Neural cell (in vitro differentiated cells): Measurements from ENCODE around the gene SUCLG2.

ENCODE experiments used
- POLR2AphosphoS5 ChIP-seq: IDR thresholded peaks from 2 replicates; pipeline ENCODE4 v1.6.1; 2012
- SMC3 ChIP-seq: fragments of 450-650 bp; conservative IDR thresholded peaks from 2 replicates; pipeline ENCODE4 v1.6.1; 2014; ENCODE audit warnings: antibody characterized with exemption, mild to moderate bottlenecking, moderate library complexity; ENCODE audit not compliant: poor library complexity
- TF ChIP-seq, protein P1 (sequence below): fragments of 450-650 bp; IDR thresholded peaks from 2 replicates; pipeline ENCODE4 v1.5.1; 2014; ENCODE audit warnings: antibody characterized with exemption, mild to moderate bottlenecking, moderate library complexity; ENCODE audit not compliant: poor library complexity, severe bottlenecking
- TF ChIP-seq, protein P2 (sequence below): IDR thresholded peaks from 2 replicates; pipeline ENCODE4 v1.6.1; 2012; ENCODE audit warnings: borderline replicate concordance

DNA sequence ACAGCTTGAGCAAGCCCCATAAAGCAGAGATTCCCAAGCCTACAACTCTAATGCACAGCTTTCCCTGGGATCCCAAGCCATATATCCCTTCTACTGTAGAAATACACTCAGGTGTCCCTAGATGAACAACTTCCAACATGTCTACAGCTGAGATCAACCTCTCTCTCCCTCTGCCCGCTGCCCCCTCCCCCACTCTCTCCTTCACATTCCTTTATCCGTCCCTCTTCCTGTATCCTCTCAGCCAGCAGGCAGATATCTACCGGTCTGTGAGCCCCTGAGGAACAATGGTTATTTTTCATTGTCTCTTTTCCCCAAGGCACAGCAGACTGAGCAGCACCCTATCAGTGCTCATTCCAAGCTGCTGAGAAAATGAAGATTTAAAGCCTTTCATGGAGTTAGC lies 138.6 kb downstream of the SUCLG2 start:
- TF ChIP-seq SMC3 (no peak), POLR2AphosphoS5 (no peak)
- TF ChIP-seq, protein P1, sequence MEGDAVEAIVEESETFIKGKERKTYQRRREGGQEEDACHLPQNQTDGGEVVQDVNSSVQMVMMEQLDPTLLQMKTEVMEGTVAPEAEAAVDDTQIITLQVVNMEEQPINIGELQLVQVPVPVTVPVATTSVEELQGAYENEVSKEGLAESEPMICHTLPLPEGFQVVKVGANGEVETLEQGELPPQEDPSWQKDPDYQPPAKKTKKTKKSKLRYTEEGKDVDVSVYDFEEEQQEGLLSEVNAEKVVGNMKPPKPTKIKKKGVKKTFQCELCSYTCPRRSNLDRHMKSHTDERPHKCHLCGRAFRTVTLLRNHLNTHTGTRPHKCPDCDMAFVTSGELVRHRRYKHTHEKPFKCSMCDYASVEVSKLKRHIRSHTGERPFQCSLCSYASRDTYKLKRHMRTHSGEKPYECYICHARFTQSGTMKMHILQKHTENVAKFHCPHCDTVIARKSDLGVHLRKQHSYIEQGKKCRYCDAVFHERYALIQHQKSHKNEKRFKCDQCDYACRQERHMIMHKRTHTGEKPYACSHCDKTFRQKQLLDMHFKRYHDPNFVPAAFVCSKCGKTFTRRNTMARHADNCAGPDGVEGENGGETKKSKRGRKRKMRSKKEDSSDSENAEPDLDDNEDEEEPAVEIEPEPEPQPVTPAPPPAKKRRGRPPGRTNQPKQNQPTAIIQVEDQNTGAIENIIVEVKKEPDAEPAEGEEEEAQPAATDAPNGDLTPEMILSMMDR, result no peak
- TF ChIP-seq, protein P2, sequence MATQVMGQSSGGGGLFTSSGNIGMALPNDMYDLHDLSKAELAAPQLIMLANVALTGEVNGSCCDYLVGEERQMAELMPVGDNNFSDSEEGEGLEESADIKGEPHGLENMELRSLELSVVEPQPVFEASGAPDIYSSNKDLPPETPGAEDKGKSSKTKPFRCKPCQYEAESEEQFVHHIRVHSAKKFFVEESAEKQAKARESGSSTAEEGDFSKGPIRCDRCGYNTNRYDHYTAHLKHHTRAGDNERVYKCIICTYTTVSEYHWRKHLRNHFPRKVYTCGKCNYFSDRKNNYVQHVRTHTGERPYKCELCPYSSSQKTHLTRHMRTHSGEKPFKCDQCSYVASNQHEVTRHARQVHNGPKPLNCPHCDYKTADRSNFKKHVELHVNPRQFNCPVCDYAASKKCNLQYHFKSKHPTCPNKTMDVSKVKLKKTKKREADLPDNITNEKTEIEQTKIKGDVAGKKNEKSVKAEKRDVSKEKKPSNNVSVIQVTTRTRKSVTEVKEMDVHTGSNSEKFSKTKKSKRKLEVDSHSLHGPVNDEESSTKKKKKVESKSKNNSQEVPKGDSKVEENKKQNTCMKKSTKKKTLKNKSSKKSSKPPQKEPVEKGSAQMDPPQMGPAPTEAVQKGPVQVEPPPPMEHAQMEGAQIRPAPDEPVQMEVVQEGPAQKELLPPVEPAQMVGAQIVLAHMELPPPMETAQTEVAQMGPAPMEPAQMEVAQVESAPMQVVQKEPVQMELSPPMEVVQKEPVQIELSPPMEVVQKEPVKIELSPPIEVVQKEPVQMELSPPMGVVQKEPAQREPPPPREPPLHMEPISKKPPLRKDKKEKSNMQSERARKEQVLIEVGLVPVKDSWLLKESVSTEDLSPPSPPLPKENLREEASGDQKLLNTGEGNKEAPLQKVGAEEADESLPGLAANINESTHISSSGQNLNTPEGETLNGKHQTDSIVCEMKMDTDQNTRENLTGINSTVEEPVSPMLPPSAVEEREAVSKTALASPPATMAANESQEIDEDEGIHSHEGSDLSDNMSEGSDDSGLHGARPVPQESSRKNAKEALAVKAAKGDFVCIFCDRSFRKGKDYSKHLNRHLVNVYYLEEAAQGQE, result no peak
